ENCODE data around the gene PPP4R1.

DNA sequence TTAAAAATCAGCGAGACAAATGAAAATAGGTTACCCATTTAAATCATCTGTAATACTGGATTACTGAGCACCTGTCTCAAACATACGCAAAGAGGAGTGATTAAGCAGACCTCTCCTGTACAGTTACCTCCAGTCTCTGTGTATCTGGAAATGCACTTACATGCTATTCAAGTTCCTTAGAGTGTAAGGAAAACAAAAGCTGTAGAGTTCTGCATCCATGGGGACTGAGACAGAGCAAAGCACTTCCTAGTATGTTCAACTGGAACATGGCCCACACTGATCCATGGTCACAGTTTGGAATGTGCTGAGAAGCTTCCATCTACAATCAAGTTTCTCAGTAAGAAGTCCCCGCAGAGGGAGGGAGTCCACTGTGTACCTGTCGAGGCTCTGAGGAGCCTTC, 63.9 kb downstream of the PPP4R1 start:
- TF ChIP-seq, protein P1, sequence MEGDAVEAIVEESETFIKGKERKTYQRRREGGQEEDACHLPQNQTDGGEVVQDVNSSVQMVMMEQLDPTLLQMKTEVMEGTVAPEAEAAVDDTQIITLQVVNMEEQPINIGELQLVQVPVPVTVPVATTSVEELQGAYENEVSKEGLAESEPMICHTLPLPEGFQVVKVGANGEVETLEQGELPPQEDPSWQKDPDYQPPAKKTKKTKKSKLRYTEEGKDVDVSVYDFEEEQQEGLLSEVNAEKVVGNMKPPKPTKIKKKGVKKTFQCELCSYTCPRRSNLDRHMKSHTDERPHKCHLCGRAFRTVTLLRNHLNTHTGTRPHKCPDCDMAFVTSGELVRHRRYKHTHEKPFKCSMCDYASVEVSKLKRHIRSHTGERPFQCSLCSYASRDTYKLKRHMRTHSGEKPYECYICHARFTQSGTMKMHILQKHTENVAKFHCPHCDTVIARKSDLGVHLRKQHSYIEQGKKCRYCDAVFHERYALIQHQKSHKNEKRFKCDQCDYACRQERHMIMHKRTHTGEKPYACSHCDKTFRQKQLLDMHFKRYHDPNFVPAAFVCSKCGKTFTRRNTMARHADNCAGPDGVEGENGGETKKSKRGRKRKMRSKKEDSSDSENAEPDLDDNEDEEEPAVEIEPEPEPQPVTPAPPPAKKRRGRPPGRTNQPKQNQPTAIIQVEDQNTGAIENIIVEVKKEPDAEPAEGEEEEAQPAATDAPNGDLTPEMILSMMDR (IDR thresholded peaks at IDR 0.05) = no peak
- TF ChIP-seq POLR2A (IDR thresholded peaks at IDR 0.05) = no peak
